GM21723 (cell line): ENCODE measurements around the gene DCDC2C.
"Not testable (repeated sequence)": the region's sequence is repeated elsewhere in the genome, so short reads cannot be mapped to it uniquely, and the experiment has no call there.

Source experiments
- ATAC-seq: cut with Tn5 transposase; IDR thresholded peaks from one replicate; pipeline ENCODE4 v1.9.1; 2021; ENCODE audit warnings: mild to moderate bottlenecking, moderate library complexity; ENCODE audit not compliant: unreplicated experiment

The DCDC2C gene

DNA sequence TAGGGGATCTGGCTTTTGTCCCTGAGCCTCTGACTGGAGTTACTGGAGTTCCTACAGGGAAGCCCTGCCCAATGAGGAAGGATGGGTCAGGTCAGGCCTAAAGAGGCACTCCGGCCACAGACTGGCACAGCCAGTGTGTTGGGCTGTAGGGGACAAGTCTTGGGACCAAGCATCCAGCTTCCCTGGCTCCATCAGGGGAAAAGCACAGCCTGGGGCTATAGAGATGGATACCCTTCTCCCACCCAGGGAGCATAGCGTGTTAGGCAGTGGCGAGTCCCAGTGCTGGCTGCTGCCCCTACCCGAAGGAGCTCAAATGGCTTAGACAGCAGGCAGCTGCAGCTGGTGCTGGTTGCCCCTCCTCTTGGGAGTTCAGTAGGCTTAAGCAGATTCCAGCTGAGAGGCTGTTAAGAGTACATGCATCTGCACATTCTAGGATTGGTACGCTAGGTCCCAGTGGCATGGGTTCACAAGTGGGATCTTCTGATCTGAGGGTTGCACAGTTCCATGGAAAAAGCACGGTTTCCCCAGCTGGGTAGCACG lies 111.4 kb downstream of the DCDC2C start:
- no peak for ATAC-seq

- not testable (repeated sequence) for ATAC-seq
Measured at GRCh38 chr2:3817144-3817543, 113.8 kb downstream of the DCDC2C start.

DNA sequence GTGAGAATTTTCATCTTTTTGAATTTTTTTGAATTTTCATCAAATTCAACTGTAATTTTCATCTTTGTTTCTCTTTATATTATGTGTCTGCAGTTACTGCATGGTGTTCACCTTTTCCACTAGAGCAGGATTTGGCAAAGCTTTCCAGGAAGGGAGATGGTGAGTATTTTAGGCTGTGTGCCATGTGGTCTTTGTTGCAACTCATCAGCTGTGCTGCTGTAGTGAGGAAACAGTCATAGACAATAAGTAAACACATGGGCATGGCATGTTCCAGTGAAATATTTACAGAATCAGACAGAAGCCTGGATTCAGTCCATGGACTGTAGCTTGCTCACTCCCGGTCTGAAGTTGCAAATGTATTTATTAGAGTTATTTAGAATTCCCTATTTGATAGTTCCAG lies 120.4 kb downstream of the DCDC2C start:
- ATAC-seq: no peak

- ATAC-seq: no peak
Measured at GRCh38 chr2:3827673-3828575, 124.5 kb downstream of the DCDC2C start.

GRCh38 chr2:3830796-3831195 lies 127.4 kb downstream of the DCDC2C start:
- no peak for ATAC-seq

GRCh38 chr2:3837086-3837485 lies 133.7 kb downstream of the DCDC2C start:
- ATAC-seq: no peak

- no peak for ATAC-seq
Measured at GRCh38 chr2:3838348-3838747, 135.0 kb downstream of the DCDC2C start.

DNA sequence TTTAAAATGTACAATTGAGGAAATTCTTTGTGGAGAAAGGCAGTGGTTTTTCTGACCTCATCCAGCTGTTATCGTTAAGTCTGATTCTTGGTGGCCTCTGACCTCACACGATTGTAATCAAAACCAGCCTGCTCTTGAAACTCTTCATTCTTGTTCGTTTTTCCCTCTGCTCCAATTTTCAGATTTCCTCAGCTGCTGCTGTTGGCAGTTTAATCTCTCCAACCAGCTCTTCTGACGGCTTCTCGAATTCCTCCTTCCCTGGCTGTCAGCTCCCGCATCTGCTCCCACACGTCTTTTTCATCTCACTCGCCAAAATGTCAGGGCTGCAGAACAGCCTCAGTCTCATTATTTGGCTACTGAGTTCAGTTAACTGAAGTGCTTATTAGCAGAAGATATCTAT lies 136.1 kb downstream of the DCDC2C start:
- no peak for ATAC-seq

DNA sequence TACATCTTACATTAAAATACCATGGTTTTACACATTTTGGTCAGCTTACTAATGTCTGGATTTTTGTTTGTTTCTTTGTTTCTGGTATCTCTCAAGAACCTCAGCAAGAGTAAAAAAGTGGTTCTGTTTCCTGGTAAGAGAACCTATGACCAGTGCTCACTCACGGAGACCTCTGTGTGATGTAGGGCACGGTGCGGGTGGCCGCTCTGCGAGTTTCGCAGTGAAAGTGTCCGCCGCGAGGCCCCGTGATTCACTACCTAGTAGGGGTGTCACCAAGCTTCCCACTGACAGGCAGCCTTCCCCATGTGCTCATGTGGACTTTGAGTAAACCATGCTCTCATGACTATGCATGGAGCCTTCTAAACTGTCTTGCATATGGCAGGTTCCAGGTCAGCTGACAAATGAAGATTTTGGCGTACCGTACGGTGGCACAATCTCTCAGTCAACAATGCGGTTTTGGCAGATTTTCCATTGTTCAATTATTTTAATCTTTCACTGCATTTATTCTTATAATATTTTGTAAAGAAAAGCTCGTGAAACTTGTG lies 137.3 kb downstream of the DCDC2C start:
- ATAC-seq: no peak

DNA sequence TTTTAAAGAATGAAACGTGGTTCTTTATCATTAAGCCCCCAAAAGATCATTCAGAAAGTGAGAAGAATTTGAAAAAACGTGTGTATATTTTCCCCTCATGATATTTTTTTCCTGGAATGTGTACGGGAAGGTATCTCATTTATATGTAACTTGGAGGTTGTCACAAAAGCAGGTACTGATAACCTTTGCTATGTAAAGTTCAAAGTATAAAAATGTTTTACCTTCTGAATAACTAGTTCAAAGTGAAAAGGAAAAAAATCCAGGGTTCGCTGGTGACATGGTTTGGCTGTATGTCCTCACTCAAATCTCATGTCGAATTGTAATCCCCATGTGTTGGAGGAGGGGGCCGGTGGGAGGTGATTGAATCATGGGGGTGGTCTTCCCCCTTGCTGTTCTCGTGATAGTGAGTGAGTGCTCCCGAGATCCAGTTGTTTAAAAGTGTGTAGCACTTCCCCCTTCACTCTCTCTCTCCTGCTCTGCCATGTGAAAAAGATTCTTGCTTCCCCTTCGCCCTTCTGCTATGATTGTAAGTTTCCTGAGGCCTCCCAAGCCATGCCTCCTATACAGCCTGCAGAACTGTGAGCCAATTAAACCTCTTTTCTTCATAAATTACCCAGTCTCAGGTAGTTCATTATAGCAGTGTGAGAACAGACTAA lies 144.2 kb downstream of the DCDC2C start:
- ATAC-seq: no peak

- ATAC-seq: no peak
Measured at GRCh38 chr2:3848776-3849175, 145.4 kb downstream of the DCDC2C start.

- ATAC-seq: no peak
Measured at GRCh38 chr2:3849213-3849612, 145.8 kb downstream of the DCDC2C start.

GRCh38 chr2:3857576-3857975 lies 154.2 kb downstream of the DCDC2C start:
- ATAC-seq: no peak

DNA sequence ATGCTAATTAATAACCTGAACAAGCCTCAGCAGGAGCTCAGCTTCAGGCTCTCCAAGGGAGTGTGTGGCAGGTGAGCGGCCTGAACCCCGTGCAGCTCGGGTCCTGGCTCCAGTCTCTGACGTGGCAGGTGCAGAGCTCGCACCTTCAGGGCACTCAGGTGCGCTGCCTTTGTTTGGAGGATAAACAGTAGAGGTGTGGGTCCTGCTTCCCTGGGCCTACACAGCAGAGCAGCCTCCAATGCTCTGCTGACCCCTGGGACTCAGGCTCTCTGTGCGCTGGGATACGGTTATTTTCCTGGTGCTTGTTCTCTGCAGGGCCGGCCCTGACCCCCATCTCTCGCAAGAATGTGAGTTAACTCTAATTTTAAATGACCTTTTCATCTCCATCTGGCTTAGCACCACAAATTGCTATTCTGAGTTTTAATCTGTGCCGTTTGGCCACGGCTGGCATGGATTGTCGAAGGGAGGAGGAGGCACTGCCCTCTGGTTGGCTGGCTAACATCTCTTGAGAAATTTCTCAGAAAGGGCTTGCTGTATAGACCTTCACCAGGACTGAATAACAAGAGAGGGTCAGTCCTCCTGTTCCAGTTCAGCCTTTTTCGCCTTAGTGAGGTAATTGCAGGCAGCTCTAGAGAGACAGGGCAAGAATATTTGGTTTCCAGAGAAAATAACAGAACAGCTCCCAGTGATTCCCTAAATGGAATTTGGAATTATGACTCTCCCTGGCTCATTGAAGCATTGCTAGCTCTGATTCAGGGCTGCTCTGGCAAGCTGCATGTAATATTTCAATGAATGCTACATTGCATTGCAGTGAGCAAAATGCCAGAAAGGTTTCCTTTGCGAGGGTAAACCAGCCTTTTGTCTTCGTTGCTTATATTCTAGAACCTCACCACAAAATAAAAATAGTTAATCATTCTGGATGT lies 161.8 kb downstream of the DCDC2C start:
- ATAC-seq: no peak

- ATAC-seq: no peak
Measured at GRCh38 chr2:3867469-3867868, 164.1 kb downstream of the DCDC2C start.

GRCh38 chr2:3868012-3868805 lies 164.8 kb downstream of the DCDC2C start:
- ATAC-seq: no peak

DNA sequence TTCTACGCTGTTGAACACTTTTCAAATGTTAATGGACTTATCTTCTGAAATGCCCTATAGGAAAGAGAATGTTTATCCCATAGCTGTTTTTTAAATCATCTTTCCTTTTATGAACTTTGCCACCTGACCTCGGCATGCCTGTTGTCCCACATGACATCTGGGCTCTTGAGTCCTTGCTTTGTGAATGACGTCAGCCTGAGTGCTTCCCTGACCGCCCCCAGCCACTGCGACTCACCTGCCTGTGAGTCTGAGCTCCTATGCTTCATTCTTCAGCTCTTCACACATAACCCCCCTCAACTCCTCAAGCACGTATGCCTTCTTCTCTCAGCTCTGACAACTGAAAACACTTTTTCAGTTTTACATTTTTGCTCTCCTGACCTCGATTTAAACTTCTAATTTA lies 166.8 kb downstream of the DCDC2C start:
- ATAC-seq: no peak

DNA sequence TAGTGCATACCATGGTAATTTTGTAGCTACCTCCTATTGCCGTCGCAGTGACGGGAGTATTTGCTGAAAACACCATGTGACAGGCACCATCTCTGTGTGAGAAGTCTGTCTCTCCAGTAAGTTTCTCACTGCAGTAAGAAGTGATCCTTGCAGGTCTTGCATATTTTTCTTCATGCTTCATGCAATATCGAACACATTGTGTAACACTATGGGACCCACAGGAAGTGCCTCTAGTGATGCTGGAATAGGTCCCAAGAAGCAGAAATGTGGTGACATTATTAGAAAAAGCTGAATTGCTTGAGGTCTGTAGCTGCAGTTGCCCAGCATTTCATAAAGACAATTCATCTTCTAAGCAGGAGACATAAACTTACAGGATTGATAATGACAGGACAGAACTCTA lies 167.6 kb downstream of the DCDC2C start:
- ATAC-seq: no peak

GRCh38 chr2:3872451-3872850 lies 169.1 kb downstream of the DCDC2C start:
- ATAC-seq: no peak

DNA sequence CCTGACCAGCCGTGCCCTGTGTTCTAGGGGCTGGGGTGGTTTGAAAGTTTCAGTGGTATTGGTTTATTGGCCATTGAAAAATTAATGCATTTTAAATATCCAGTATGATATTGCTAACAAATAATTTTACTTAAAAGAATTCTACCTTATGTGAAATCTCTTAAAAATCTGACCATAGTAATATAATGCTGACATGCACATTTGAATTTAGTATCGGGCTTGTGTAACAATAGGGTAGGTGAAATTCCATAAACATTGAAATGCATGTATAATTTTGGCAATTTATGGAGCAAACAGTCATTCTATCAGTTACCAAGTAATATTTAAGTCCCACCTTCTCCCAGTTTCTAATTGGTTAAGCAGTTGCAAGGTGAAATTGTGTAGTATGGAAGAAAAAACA lies 170.5 kb downstream of the DCDC2C start:
- ATAC-seq: no peak
